VCaP (cell line): ENCODE measurements around the gene RPRD1B.
"Not testable (repeated sequence)": the region's sequence is repeated elsewhere in the genome, so short reads cannot be mapped to it uniquely, and the experiment has no call there.

Source experiments
- H3K27ac ChIP-seq: fragments of 450-650 bp; 2 replicates; pipeline ENCODE4 v1.5.1; 2017
- CTCF ChIP-seq: fragments of 450-650 bp; conservative IDR thresholded peaks from 2 replicates; pipeline ENCODE4 v1.5.1; 2017; ENCODE audit warnings: mild to moderate bottlenecking, moderate library complexity

RPRD1B gene

DNA sequence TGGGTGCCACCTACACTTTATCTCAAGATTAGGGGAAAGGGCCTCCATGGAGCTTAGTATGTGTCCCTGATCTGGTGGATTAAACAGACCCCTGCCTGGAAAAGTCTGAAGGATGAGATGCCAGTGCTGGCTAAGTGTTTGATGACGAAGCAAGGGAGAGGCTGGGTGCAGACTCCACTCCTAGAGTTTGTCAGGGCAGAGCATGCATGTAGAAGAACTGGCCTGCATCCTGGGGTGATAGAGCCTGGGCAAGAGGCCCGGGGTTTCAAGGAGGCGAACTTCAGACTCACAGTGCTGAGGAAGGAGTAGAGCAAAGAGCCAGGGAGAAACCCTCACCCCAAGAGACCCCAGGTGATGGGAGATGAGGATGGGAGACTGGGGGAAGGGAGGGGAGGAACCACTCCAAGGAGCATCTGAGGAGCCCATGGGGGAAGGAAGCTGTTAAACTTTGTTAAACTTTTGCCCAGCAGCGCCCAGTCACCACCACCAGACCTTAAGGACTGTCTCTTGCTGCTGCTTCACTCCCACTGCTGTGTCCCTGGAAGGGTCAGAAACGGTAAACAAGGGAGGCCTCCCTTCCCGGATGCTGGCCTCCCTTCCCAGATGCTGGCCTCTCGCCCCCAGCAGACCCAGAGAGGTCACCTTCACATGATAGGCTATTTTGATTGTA, 61.6 kb downstream of the RPRD1B start:
- H3K27ac ChIP-seq: no peak overlapping the region
- no peak for TF ChIP-seq CTCF

DNA sequence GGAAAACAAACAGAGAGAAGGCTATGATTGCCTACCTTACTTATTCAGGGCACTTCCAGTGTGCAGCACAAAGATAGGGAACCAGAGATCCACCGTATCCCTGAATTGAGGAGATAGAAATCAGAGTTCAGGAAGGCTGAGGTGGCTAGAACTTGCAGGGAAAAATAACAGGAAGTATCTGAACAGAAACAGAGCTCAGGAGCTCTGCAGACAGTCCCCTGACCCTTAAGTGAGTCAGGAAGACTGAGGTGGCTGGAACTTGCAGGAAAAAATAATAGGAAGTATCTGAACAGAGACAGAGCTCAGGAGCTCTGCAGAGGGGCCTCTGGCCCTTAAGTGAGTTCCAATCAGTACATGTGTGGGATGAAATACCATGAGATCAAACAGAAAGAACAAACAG, 65.4 kb downstream of the RPRD1B start:
- TF ChIP-seq CTCF: no peak
- H3K27ac ChIP-seq: no peak overlapping the region

- H3K27ac ChIP-seq: not testable (repeated sequence)
These were observed 68.7 kb downstream of the RPRD1B start for GRCh38 chr20:38102206-38102605.

DNA sequence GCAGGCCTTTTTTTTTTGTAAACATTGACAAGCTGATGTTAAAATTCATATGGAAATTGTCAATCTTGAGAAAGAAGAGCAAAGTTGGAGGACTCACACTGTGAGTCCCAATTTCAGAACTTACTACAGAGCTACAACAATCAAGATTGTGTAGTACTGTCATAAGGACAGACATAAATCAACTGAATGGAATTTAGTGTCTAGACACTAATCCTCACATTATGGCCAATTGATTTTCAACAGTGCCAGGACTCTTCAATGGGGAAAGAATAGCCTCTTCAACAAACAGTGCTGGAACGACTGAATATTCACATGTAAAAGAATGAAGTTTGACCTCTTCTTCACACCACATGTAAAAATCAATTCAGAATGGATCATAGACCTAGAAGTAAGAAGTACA, 70.7 kb downstream of the RPRD1B start:
- no peak overlapping the region for H3K27ac ChIP-seq
- no peak for TF ChIP-seq CTCF

- no peak for TF ChIP-seq CTCF
- peak overlapping the region; percentile 98; the same call in 1 of the 2 replicates for H3K27ac ChIP-seq
These were observed 72.9 kb downstream of the RPRD1B start for GRCh38 chr20:38106461-38106860.

DNA sequence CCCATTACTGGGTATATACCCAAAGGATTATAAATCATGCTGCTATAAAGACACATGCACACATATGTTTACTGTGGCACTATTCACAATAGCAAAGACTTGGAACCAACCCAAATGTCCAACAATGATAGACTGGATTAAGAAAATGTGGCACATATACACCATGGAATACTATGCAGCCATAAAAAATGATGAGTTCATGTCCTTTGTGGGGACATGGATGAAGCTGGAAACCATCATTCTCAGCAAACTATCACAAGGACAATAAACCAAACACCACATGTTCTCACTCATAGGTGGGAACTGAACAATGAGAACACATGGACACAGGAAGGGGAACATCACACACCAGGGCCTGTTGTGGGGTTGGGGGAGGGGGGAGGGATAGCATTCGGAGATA, 73.8 kb downstream of the RPRD1B start:
- H3K27ac ChIP-seq: peak overlapping the region; percentile 98

DNA sequence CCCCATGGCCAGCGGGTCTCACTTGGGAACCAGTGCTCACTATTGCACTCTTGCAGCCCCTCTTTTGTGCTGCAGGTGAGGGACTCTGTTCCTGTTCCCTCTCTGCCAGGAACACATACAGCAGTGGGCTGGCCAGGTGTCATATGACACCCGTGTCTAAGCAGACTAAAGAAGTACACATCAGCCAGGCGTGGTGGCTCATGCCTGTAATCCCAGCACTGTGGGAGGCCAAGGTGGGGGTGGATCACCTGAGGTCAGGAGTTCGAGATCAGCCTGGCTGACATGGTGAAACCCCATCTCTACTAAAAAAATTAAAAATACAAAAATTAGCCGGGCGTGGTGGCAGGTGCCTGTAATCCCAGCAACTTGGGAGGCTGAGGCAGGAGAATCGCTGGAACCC, 74.4 kb downstream of the RPRD1B start:
- H3K27ac ChIP-seq: peak overlapping the region; percentile 98

- no peak for TF ChIP-seq CTCF
- H3K27ac ChIP-seq: peak overlapping the region; percentile 98
These were observed 75.0 kb downstream of the RPRD1B start for GRCh38 chr20:38108438-38108985.

DNA sequence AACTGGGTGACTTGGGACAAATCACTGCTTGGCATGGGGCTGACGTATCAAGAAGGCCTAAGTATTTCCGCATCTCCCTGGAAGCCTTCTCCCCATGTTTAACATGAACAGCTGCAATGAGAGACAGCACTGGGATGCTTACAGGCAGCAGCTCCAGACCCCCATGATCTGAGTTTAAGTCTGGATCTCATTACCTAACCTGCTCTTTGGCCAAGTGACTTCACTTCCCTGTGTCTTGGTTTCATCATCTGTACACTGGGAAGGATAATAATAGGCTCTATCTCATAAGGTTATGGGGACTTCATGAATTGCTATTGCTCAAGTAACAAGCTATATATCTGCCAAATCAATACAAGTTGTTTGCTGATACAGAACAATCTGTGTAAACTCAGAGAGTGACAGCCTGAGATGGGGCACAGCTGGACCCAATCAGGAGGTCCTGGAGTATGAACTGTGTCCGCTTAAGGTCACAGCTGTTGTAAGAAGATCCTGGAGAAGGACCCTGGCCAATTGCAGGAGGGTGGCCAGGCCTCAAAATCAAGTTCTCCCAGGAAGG, 75.5 kb downstream of the RPRD1B start:
- peak overlapping the region; percentile 98 for H3K27ac ChIP-seq
- TF ChIP-seq CTCF: no peak
